WTC11 (cell line): ENCODE data around the gene ZFP69.

Source experiments
- CREB1 ChIP-seq: sonication (generic); formaldehyde crosslinking; IDR thresholded peaks from 2 replicates; pipeline ENCODE4 v1.8.0; 2023; ENCODE audit warnings: mild to moderate bottlenecking, missing genetic modification reagents
- CTCF ChIP-seq: fragments of 200-600 bp; IDR thresholded peaks from 2 replicates; pipeline ENCODE4 v1.8.0; 2022; ENCODE audit warnings: antibody characterized with exemption
- IRF1 ChIP-seq: sonication (generic); formaldehyde crosslinking; IDR thresholded peaks from 2 replicates; pipeline ENCODE4 v1.8.0; 2023; ENCODE audit warnings: missing genetic modification reagents
- MYBL2 ChIP-seq: sonication (generic); formaldehyde crosslinking; IDR thresholded peaks from 2 replicates; pipeline ENCODE4 v1.8.1; 2023; ENCODE audit warnings: mild to moderate bottlenecking, moderate library complexity, missing genetic modification reagents
- SP1 ChIP-seq: sonication (generic); formaldehyde crosslinking; conservative IDR thresholded peaks from 2 replicates; pipeline ENCODE4 v1.8.1; 2022; ENCODE audit warnings: missing genetic modification reagents
- STAT6 ChIP-seq: sonication (generic); formaldehyde crosslinking; conservative IDR thresholded peaks from 2 replicates; pipeline ENCODE4 v1.8.1; 2023; ENCODE audit warnings: mild to moderate bottlenecking, low read depth, missing genetic modification reagents, moderate library complexity
- ZNF671 ChIP-seq: fragments of 250-450 bp; sonication (Bioruptor Pico); IDR thresholded peaks from 2 replicates; pipeline ENCODE4 v1.8.0; 2021; ENCODE audit warnings: mild to moderate bottlenecking

GRCh38 chr1:40469327-40469726 is 7.8 kb upstream of the ZFP69 start:
- no peak for TF ChIP-seq CREB1 (CRISPR knock-in tag)
- TF ChIP-seq CTCF: no peak
- TF ChIP-seq ZNF671 (CRISPR knock-in tag): no peak
- TF ChIP-seq SP1 (CRISPR knock-in tag): no peak
- TF ChIP-seq STAT6 (CRISPR knock-in tag): no peak
- TF ChIP-seq MYBL2: no peak
- no peak for TF ChIP-seq IRF1 (CRISPR knock-in tag)
